Activated CD4-positive, alpha-beta T cell treated with anti-CD3 and anti-CD28 coated beads, Interleukin-2, amount 50 U/mL, for 16 hours (primary cell): ENCODE measurements around the gene NFATC4.
A peak's percentile ranks its signal among the peaks of the same experiment; 100 is the strongest.

ENCODE experiments used
- DNase-seq: peaks from one replicate; pipeline ENCODE4 v3.0.0-alpha.2; 2020

Gene NFATC4

GRCh38 chr14:24411443-24412389 is 43.7 kb downstream of the NFATC4 start:
- peak; percentile 27 for DNase-seq

GRCh38 chr14:24414077-24414476 is 46.1 kb downstream of the NFATC4 start:
- DNase-seq = no peak

- no peak for DNase-seq
Observed at GRCh38 chr14:24414732-24415420, 46.9 kb downstream of the NFATC4 start.

- no peak for DNase-seq
Observed at GRCh38 chr14:24415421-24416253, 47.7 kb downstream of the NFATC4 start.

- no peak for DNase-seq
Observed at GRCh38 chr14:24416254-24416931, 48.4 kb downstream of the NFATC4 start.

- no peak for DNase-seq
Observed at GRCh38 chr14:24416932-24417619, 49.1 kb downstream of the NFATC4 start.

GRCh38 chr14:24417832-24418491 is 50.0 kb downstream of the NFATC4 start:
- no peak for DNase-seq

GRCh38 chr14:24418492-24418873 is 50.5 kb downstream of the NFATC4 start:
- no peak for DNase-seq

- DNase-seq = no peak
Observed at GRCh38 chr14:24422261-24422660, 54.3 kb downstream of the NFATC4 start.

GRCh38 chr14:24422694-24423601 is 55.0 kb downstream of the NFATC4 start:
- no peak for DNase-seq

- DNase-seq = peak; percentile 57
Observed at GRCh38 chr14:24425704-24426103, 57.7 kb downstream of the NFATC4 start.

GRCh38 chr14:24426150-24426911 is 58.3 kb downstream of the NFATC4 start:
- no peak for DNase-seq

GRCh38 chr14:24426912-24427536 is 59.0 kb downstream of the NFATC4 start:
- no peak for DNase-seq

GRCh38 chr14:24427537-24428508 is 59.8 kb downstream of the NFATC4 start:
- no peak for DNase-seq

GRCh38 chr14:24428628-24429394 is 60.8 kb downstream of the NFATC4 start:
- no peak for DNase-seq
